Adipose tissue (tissue), 3 donors: ENCODE measurements around the gene EPB41L4B. TPM values are rescaled to one million over a fixed set of nuclear protein-coding genes. Genes with fewer than 3 reads are reported as not detected.
"Not testable (repeated sequence)": the region's sequence is repeated elsewhere in the genome, so short reads cannot be mapped to it uniquely, and the experiment has no call there.

Experiments
- H3K27ac ChIP-seq: one replicate; pipeline ENCODE4 v1.5.1; 2013; ENCODE audit warnings: low read depth, low read length
- WGBS, 3 donors: extraction: QIAGEN DNeasy Blood & Tissue Kit; methylation state at CpG; one replicate each; pipeline ENCODE4 v1.1.7; 2013; 5-methylcytosine and 5-hydroxymethylcytosine counted together
- polyA plus RNA-seq, 3 donors: library from polyadenylated mRNA; stranded (reverse); fragments of 200-250 nt; gene quantifications; one replicate each; pipeline ENCODE4 v1.2.3, GENCODE V29; 2013
- donor health status: healthy with polysubstance abuse.
- donor health status: Bipolar disorder and iron deficiency.
- donor health status: healthy.

EPB41L4B gene
- polyA plus RNA-seq, 3 donors, result 6.7 to 129 (median 34.7) TPM

GRCh38 chr9:109309282-109309681 is 11.6 kb downstream of the EPB41L4B start:
- 84 to 88% (median 87%) methylated on average over 6 of the region's 6 CpGs for WGBS, 3 donors
- H3K27ac ChIP-seq, result no peak overlapping the region

GRCh38 chr9:109307380-109308240 is 13.2 kb downstream of the EPB41L4B start:
- H3K27ac ChIP-seq, result no peak overlapping the region
- WGBS, 3 donors, result 73 to 89% (median 87%) methylated on average over 18 of the region's 18 CpGs

- 86 to 97% (median 97%) methylated on average over 8 of the region's 8 CpGs for WGBS, 3 donors
- H3K27ac ChIP-seq, result no peak overlapping the region
These were observed 15.1 kb downstream of the EPB41L4B start for GRCh38 chr9:109305801-109306200.

- WGBS, 3 donors, result 71 to 83% (median 82%) methylated on average over 3 of the region's 3 CpGs
- H3K27ac ChIP-seq, result no peak overlapping the region
These were observed 16.5 kb downstream of the EPB41L4B start for GRCh38 chr9:109304347-109304746.

GRCh38 chr9:109303900-109304299 is 17.0 kb downstream of the EPB41L4B start:
- H3K27ac ChIP-seq, result no peak overlapping the region
- WGBS, 3 donors, result 86 to 98% (median 90%) methylated on average over 2 of the region's 2 CpGs

- H3K27ac ChIP-seq, result no peak overlapping the region
- WGBS, 3 donors, result 81 to 91% (median 89%) methylated on average over 5 of the region's 5 CpGs
These were observed 18.3 kb downstream of the EPB41L4B start for GRCh38 chr9:109302606-109303005.

GRCh38 chr9:109301012-109301411 is 19.8 kb downstream of the EPB41L4B start:
- 43 to 87% (median 78%) methylated on average over 2 of the region's 2 CpGs for WGBS, 3 donors
- H3K27ac ChIP-seq, result no peak overlapping the region

- H3K27ac ChIP-seq, result no peak overlapping the region
- 89 to 91% (median 91%) methylated on average over 11 of the region's 11 CpGs for WGBS, 3 donors
These were observed 21.0 kb downstream of the EPB41L4B start for GRCh38 chr9:109299891-109300290.

- no peak overlapping the region for H3K27ac ChIP-seq
- 15 to 32% (median 29%) methylated on average over 1 of the region's 1 CpG for WGBS, 3 donors
These were observed 23.0 kb downstream of the EPB41L4B start for GRCh38 chr9:109297899-109298298.

- 32 to 58% (median 56%) methylated on average over 4 of the region's 4 CpGs for WGBS, 3 donors
- H3K27ac ChIP-seq, result no peak overlapping the region
These were observed 25.4 kb downstream of the EPB41L4B start for GRCh38 chr9:109295221-109296130.

- no peak overlapping the region for H3K27ac ChIP-seq
These were observed 30.5 kb downstream of the EPB41L4B start for GRCh38 chr9:109290385-109290784.

- WGBS, 3 donors, result 38 to 90% (median 90%) methylated on average over 8 of the region's 8 CpGs
- no peak overlapping the region for H3K27ac ChIP-seq
These were observed 30.9 kb downstream of the EPB41L4B start for GRCh38 chr9:109289931-109290330.

GRCh38 chr9:109289186-109289585 is 31.7 kb downstream of the EPB41L4B start:
- WGBS, 3 donors, result 38 to 73% (median 72%) methylated on average over 5 of the region's 5 CpGs
- H3K27ac ChIP-seq, result no peak overlapping the region

GRCh38 chr9:109286981-109287380 is 33.9 kb downstream of the EPB41L4B start:
- H3K27ac ChIP-seq, result no peak overlapping the region

GRCh38 chr9:109286571-109286977 is 34.3 kb downstream of the EPB41L4B start:
- WGBS, 3 donors, result 59 to 68% (median 60%) methylated on average over 4 of the region's 4 CpGs
- H3K27ac ChIP-seq, result no peak overlapping the region

- H3K27ac ChIP-seq, result not testable (repeated sequence)
- WGBS, 3 donors, result 78 to 94% (median 82%) methylated on average over 2 of the region's 2 CpGs
These were observed 37.2 kb downstream of the EPB41L4B start for GRCh38 chr9:109283672-109284071.

- H3K27ac ChIP-seq, result no peak overlapping the region
- 77 to 82% (median 81%) methylated on average over 3 of the region's 3 CpGs for WGBS, 3 donors
These were observed 37.8 kb downstream of the EPB41L4B start for GRCh38 chr9:109283012-109283411.

- WGBS, 3 donors, result 83 to 93% (median 84%) methylated on average over 3 of the region's 3 CpGs
- no peak overlapping the region for H3K27ac ChIP-seq
These were observed 38.6 kb downstream of the EPB41L4B start for GRCh38 chr9:109282302-109282701.

GRCh38 chr9:109281518-109281917 is 39.3 kb downstream of the EPB41L4B start:
- H3K27ac ChIP-seq, result no peak overlapping the region
- WGBS, 3 donors, result 95 to 98% (median 96%) methylated on average over 8 of the region's 8 CpGs
